22Rv1 (cell line): ENCODE results near the gene PLAGL1.

ENCODE experiments used
- H3K27ac ChIP-seq: fragments of 450-650 bp; 2 replicates; pipeline ENCODE4 v1.5.1; 2017
- ZFX ChIP-seq: fragments of 450-650 bp; IDR thresholded peaks from 2 replicates; pipeline ENCODE4 v1.6.1; 2017; ENCODE audit warnings: antibody characterized with exemption, borderline replicate concordance
- TF ChIP-seq, protein P1 (sequence below): fragments of 450-650 bp; IDR thresholded peaks from 2 replicates; pipeline ENCODE4 v1.5.1; 2017; ENCODE audit warnings: mild to moderate bottlenecking

PLAGL1 gene

GRCh38 chr6:143963158-143963919, 44.7 kb downstream of the PLAGL1 start:
- TF ChIP-seq, protein P1, sequence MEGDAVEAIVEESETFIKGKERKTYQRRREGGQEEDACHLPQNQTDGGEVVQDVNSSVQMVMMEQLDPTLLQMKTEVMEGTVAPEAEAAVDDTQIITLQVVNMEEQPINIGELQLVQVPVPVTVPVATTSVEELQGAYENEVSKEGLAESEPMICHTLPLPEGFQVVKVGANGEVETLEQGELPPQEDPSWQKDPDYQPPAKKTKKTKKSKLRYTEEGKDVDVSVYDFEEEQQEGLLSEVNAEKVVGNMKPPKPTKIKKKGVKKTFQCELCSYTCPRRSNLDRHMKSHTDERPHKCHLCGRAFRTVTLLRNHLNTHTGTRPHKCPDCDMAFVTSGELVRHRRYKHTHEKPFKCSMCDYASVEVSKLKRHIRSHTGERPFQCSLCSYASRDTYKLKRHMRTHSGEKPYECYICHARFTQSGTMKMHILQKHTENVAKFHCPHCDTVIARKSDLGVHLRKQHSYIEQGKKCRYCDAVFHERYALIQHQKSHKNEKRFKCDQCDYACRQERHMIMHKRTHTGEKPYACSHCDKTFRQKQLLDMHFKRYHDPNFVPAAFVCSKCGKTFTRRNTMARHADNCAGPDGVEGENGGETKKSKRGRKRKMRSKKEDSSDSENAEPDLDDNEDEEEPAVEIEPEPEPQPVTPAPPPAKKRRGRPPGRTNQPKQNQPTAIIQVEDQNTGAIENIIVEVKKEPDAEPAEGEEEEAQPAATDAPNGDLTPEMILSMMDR: no peak
- TF ChIP-seq ZFX: no peak

DNA sequence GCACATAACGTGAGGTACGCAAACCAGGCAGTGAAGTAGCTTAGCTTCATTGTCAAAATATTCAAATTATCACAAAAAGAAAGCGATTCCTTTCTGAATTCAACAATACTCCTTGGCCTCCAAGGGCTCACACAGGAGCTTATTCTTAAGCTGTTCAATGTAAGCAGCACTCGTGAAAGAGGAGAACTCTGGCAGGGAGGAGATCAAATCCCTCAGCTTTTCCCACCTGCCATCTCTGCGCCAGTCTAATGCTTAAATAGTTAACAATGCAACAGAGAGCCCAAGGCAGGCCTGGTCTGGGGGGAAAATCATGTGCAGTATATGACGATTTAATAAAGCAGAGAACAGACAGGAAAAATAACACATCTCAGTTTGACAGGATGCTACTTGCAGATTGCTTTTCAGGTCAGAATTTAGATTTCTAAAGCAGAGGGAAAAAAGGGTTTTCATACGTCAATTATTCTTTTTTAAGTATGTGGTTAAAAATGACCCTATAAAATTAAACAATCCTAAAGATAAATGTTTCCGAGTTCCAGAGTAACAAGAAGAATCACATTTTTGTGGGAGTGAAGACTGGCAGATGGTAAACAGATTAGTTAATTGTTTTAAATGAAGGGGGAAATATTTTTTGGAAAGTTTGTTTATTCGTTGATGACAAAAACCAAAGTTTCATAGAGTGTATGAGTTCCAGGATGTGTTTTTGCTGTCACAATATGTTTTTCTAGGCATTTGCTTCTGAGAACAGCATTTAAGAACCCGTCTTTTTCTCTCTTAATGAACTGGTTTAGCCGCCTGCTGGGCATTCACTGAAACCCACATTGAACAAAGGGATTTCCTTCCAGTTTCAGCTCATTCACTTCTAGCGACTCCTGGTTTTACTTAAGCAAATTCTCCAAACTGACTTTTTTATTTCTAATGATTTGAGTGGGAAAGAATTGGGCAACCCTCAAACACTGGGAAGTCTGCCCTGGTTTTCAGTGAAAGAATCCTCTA, 45.9 kb downstream of the PLAGL1 start:
- TF ChIP-seq, protein P1: no peak
- TF ChIP-seq ZFX: no peak
- no peak overlapping the region for H3K27ac ChIP-seq

More at GRCh38 chr6:143963158-143963919, 44.7 kb downstream of the PLAGL1 start:
- no peak overlapping the region for H3K27ac ChIP-seq

DNA sequence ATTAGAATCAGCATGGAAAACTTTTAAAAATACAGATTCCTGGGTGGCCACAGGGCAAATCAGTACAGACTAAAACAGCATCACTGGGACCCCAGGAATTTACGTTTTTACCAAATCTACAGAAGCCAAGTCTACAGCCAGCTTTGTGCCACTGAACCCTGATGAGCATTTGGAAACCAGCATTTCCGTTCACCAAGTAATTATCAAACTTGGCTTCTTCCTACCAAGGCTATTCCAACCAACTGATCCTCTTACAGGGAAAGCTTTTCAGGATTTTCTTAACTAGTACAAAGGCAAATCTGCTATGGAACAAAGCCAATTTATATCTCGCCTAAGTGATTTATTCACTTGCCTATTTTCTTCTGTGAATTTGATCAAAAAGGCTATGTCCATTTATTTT, 47.0 kb downstream of the PLAGL1 start:
- TF ChIP-seq, protein P1: no peak
- no peak for TF ChIP-seq ZFX
- H3K27ac ChIP-seq: no peak overlapping the region

DNA sequence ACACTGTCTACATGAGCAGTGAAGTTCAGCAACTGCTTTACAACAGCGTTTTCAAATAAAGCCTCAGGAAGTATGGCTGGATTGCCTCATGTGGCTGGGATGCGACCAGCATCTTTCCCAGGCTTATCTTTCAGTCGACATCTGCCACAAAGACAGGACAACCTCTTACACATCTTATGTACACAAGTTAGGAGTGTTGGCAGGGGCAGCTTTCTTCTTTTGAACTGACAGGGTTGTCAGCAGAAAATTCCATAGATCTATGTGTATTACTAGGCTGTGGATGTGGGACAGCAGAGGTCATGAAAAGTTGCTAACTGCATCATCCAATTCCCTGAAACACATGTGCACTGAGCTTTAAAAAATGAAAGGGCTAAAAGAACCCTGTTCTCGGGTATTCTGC, 48.1 kb downstream of the PLAGL1 start:
- H3K27ac ChIP-seq: no peak overlapping the region
- TF ChIP-seq ZFX: no peak
- TF ChIP-seq, protein P1: no peak

DNA sequence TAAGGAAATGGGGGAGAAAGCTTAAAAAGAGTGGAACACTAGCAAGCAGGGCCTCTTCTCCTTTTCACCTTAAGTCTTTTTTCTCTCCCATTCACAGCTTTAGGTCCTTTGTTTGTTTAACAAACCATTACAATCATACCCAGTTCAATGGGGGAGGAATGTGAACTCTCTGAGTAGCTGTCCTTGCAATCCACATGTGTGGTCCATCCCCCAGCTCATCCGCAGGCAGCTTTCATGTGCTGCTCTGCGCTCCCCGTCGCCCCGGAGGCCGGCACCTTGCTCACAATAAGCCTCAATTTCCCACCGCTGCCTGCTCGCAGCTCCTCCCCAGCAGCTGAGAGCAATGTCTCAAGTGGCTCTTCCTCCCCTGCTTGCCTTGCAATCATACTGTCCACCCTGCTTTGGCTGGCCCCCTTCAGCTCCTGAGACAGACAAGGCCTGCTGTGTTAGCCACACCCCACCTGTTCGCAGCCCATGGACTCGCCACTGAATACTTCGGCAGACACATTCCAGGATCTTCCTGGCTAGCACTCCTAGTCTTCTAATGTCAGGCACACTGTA, 49.1 kb downstream of the PLAGL1 start:
- H3K27ac ChIP-seq: no peak overlapping the region
- TF ChIP-seq, protein P1: no peak
- no peak for TF ChIP-seq ZFX

GRCh38 chr6:143957679-143958274, 50.3 kb downstream of the PLAGL1 start:
- H3K27ac ChIP-seq: no peak overlapping the region
- TF ChIP-seq, protein P1: no peak
- TF ChIP-seq ZFX: no peak
